Sciatic nerve (tissue), 2 donors: ENCODE results near the gene CNMD. TPM values are rescaled to one million over a fixed set of nuclear protein-coding genes. Genes with fewer than 3 reads are reported as not detected.

Source experiments
- ATAC-seq: fragments of 200-7000 bp; cut with Tn5 transposase; one replicate; pipeline ENCODE4 v1.9.1; 2020; ENCODE audit warnings: mild to moderate bottlenecking, moderate library complexity
- DNase-seq: peaks from one replicate; pipeline ENCODE4 v3.0.0-alpha.2; 2020; ENCODE audit warnings: low spot score
- intact Hi-C: fragments of 100-400 bp; cut with DNase I; formaldehyde crosslinking; loops from one replicate; pipeline ENCODE4 v1.14.2; 2022
- total RNA-seq: library from RNA; stranded (reverse); fragmentation: NEBNext Ultra II Directional; extraction: Animal tissue kit (Norgen Biotek cat#: 25700); gene quantifications from one replicate; pipeline ENCODE4 v1.2.1, GENCODE V29; 2021
- donor health status: DM: no; HTN: no; CAD: no.
- donor health status: DM: no; HTN: no; CAD: no.

CNMD gene
- 0.27 TPM for total RNA-seq

DNA sequence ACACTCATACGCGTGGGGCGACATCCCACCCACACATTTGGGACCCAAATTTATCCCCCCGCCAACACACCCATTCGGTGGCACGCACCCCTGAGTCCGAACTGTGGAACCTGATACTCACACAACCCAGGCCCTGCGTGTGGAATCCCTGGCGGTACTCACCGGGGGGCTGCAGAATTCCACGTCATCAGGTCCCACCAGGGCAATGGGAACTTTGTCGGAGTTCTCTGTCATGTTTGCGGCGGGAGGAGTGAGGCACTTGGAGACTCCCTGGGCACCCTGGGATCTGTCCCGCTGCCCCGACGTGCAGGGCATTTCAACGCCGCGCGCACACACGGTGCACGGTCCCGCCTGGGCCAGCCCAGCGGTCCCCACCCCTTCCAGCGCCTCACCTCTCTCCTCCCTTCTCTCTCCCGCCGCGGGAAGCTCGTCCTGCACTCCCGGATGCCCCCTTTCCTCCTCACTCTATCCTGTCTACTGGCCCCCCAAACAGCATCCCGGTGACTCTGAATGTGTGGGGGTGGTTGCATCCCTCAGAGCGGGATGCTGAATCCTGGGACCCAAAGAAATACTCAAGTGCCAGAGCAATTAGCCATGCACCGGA is at the start of gene CNMD:
CNMD (minus strand) TSS at position 353 of the 604 bp plus-strand sequence; CDS start at position 234, 119 bp downstream.
- ATAC-seq (no peak), DNase-seq (no peak)
- intact Hi-C loops: no loop called here

DNA sequence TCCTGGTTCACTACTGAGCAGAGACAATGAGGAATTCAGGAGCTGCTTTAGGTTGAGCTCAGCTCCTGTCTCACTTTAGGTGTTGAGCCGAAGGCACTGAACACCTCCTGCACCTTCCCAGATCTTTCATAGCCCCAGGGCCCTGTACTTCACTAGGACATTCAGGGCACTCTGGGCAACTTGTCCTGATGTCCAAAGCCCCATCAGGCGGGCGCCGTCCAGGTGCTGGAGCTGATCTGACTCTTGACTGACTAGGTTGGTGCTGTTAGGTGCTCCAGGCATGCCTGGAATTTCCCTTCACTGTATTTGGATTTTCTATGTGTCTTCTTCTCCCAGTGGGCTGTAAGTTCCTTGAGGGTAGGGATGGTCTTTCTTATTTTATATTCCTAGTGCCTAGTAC is 48.4 kb upstream of the CNMD start:
- no peak for DNase-seq
- no peak for ATAC-seq
- intact Hi-C loops: no loop called here

DNA sequence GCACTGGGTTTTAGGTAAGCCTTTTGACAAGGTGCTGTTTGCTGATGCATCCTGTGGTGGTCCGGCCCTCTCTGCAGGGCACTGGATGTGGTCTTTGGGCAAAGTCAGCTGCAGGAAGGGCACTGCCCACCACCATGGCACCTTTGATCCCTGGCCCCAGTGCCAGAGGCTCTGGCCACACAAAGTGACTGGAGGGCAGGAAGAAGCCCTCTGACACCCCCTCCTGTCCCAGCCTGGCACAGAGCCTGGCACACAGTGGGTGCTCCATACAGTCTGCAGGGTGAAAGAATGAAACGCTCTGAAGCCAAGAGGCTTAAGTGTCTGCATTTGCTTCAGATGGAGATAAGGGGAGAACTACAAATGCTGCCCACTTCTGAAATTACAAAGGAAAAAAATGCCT is 47.6 kb upstream of the CNMD start:
- intact Hi-C loops: no loop called here
- DNase-seq (no peak), ATAC-seq (no peak)

DNA sequence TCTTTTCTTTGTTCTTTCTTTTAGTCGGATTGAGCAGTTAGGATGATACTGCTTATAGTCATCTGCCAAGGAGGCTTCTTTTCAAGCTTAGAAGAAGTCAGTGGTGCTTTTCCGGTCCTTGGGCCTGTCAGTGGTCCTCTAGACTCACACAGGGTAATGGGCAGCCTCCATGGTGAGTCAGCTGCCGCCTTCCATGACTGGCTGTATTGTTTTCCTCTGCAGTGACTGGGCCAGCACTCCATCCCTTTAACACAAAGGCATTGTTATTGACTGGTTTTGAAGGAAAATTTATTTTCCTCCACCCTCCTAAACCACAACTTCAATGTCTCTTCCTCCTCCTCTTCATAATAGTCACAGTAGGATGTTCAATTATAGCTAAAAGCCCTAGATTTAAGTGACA is 47.1 kb upstream of the CNMD start:
- ATAC-seq (peak; percentile 61), DNase-seq (no peak)
- intact Hi-C loops: no loop called here

DNA sequence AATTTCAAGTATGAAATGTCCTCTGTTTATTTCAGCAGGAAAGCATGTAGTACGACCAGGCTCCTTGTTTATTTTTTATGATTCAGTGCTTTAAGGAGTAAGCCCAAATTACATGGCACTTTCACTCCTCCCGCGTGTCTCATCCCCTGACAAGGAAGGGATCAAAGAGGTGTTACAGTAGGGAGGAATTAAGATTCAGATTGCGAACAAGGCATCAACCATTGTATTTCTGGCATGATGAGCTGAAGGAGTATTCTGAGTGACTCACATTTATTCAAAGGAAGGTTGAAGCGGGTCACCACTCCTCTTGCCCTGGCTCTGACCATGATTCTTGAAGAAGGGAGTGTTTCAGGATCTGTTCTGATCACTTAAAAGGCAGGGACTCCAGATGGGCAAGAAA is 46.1 kb upstream of the CNMD start:
- no peak for DNase-seq
- no peak for ATAC-seq
- intact Hi-C loops: no loop called here

DNA sequence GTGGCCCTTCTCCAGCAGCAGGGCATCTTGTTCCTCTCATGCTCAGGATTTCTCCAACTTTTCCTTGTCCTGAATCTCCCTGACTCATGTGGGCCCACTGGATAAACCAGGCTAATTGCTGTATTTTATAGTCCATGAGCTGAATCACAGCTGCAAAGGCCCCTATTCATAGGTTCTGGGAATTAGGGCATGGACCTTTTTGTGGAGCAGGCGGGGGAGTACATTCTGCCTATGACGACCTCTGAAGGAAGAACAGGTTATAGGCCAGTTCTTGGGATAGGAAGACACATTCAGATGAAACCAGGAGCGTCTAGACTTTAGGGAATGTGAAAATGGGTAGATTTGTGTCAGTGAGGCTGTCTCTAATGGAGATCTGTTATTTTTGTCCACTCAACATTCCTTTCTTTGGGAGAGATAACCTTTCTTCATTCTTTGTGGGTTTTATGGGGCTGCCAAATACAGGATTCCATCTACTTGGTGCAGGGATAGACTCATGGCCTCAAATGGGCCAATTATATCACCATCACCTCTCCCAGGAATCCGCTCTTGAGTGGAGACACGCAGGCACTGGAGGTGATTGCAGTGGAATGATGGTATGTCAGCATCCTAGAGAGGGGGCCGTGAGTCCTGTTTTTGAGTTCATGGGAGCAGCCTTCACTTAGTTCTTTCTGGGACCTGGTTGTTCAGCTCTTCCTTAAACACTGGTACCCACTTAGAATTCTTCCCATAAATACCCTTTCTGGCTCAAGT is 45.1 kb upstream of the CNMD start:
- ATAC-seq (no peak), DNase-seq (no peak)
- intact Hi-C loops: no loop called here

DNA sequence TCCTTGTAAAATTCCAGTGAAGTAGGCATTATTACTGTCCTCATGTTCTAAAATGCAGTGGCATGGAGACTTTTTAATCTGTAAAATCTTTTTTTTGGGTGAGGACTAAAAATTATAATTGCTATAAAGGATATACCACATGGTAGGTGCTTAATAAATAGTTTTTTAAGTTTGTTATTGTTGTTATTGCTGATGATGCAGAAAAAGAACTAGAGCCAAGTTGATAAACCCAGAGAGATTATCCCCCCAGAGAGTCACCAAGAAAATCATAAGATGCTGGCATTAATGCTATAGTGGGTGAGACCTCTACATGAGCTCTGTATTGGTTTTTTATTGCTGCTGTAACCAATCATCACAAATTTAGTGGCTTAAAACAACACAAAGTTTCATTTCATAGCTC is 44.3 kb upstream of the CNMD start:
- no peak for DNase-seq
- intact Hi-C loops: no loop called here
- ATAC-seq: no peak

DNA sequence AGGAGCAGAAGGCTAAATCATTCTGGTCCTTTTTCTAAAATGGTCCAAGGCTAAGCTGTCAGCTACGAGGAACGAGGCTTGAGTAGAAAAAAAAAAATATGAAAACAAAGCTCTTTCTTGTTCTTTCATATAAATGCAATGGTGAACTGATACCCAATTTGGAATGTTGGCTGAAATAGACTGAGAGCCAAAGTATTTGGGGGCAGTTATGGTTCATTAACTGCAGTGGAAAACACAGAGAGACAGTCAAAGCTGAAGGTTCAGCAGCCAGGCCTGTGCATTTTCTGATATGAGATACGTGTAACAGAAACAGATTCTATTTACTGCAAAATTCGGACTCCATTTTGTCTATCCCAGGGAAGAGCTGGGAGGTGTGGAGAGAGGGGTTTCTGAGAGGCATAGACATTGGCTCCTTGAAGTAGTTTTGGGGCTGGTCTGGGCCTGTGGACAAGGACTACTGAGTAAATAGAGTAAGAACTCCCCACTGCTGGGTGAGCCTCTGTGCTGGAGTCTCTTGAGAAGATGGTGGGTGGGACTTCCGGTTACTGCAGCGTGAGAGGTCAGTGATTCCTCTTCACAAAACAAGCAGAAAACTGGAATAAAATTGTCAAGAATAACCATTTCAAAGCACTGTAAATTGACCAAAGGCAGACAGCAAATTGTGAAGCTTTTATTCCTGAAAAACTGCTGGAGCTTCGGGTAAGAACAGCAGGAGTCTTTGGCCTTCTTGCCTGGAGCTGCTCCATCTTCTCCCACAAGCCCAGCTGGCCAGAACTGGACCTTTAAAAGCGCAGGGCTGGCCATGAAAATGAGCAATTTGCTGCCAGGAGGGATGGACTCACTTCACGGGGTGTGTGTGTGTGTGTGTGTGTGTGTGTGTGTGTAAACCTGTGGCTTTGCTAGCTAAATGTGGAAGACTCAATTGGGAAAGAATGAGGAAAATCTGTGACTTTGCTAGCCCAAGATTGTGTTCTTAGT is 43.1 kb upstream of the CNMD start:
- intact Hi-C loops: no loop called here
- ATAC-seq (peak; percentile 65), DNase-seq (no peak)

DNA sequence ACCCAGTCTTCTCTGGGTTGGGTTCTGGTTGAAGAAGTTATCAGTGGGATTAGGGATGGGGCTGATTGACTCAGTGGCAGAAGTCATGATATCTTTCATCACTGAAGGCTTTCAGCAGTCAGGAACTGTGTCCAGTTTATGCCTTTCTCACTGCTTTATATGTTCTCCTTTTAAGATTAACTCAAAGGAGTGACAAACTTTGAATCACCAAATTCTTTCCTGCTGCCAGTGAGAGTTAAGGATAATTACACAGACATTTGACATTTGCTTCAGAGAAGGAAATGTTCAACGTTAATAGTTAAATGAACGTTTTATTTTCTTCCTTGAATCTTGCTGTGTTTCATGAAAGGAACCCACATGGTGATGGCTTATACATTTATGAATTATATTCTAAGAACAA is 41.0 kb upstream of the CNMD start:
- no peak for DNase-seq
- intact Hi-C loops: no loop called here
- ATAC-seq: no peak

DNA sequence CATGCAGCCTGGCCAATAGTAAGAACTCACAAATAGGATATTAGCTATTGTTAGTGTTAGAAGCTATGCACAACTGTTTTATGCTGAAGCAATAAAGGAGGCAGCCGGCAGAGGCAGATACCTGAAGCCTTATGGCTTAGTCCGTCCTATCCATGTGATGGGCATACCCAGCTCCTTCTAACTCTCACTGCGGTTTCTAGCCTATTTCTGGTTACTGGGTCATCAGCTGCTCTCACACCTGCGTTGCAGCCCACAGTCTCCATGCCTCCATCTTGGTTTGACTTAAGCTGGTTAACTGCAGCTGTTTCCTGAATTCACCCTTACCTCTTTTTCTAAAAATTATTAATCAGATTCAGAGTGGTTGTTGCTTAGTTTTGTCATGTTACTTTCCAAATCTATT is 40.5 kb upstream of the CNMD start:
- intact Hi-C loops: no loop called here
- DNase-seq (no peak), ATAC-seq (no peak)

DNA sequence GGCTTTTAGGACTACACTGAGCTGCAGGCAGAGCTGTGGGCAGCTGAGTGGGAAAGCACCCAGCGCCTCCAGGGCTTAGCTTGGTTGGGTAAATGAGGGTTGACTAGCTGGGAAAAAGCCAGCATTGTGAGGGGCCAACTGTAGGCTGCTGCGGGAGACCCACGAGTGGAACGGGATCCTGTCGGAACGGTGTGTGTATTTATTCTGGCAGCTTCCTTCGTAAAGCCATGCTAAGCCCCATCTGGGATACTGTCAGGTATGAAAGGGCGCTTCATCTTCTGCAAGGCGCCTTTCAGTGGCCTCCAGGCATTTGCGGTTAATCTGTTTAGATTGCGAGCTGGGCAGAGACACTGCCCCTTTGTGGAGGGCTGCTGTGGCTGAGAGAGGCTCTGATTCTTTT is 39.5 kb upstream of the CNMD start:
- intact Hi-C loops: no loop called here
- DNase-seq: no peak

DNA sequence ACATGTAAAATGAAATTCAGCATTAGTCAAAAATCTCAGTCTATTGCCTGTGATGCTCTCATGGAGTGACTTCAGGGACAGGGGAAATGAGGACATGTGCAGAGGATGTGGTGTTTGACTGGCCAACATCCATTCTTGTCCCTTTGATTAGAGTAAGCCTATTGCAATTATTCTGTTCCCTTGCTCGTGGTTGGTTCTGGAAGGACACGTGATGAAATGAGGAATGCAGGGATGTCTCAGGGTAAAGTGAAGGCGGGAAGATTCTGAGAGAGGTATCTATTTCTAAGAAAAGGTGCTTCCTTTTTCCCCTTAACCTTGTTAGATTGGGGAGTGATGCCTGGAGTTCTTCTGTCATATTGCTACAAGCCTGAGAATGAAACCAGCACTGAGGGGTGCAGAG is 37.1 kb upstream of the CNMD start:
- intact Hi-C loops: no loop called here
- no peak for ATAC-seq
- DNase-seq: no peak

More for the DNA sequence above, 39.5 kb upstream of the CNMD start:
- ATAC-seq: no peak

DNA sequence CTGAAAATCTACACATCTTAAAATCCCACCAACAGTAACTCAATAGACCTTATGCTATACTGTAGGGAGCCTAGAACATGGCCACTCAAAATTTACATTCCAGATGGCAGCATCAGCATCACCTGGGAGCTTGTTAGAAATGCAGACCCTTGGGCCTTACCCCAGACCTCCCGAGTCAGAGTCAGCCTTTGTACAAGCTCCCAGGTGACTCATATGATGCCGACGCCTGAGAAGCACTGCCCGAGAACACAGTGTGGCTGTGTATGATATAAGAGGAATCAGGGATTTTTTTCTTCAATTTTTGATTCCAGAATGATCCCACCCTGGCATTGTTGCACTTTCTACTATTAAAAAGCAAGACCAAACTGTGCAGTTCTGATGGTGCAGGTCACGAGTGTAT is 35.9 kb upstream of the CNMD start:
- ATAC-seq: no peak
- intact Hi-C loops: no loop called here
- no peak for DNase-seq

DNA sequence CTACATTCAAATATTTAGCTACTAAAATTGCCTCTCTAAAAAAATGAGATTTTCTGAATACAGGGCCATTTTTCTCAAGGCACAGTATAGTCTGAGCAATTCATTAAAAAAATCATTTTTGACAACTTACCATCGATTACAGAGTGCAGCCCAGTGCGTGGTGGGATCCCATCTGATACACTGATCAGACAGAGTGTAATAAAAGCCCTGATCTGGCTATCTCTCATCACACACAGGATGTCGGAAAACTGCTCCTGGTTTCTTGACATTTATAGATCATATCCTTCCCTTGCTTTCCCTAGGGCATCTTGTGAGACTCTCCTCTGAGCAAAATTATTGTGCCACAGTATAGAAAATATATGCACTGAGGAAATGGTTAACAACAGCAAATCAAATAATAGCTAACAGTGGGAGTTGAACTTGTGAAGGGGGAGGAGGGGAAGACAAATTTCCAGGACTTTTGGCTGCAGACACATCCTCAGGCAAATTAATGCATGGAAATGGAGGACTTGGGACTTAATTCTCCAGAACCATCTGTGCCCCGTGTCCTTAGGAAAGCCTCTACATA is 28.4 kb upstream of the CNMD start:
- ATAC-seq: no peak
- DNase-seq: no peak
- intact Hi-C loops: no loop called here

DNA sequence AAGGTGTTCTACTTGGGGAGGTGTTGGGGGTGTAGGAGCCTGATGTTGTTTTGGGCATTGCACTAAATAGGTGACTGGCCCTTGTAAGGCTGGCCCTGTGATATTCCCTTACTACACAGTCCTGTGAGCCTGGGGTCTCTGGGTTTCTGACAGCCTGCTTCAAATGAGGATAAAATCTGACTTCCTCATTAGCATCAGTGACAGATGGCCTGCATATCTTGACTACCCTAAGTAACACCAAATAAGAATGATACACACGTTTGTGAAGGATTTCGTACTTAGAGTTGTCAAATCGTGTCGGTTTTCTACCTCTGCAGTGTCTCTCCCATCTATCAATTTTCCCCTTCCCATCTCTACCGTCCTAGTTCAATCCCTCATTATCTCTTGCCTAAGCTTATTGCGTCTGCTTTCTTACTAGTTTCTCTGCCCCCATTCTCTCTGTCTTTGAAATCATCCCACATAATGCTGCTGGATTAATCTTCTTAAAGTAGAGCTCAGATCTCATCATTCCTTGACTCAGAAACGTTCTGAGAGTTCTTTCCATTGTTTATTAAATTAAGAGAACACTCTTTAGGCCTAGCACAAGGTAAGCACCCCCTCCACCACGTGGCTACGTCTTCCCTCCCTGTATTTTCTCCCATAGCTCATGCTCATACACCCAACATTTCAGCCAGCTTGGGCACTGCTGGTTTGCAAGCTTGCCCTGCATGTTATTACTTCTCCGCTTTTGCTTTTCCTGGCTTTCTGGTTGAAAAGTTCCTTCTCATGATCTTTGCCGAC is 26.2 kb upstream of the CNMD start:
- DNase-seq (no peak), ATAC-seq (no peak)
- intact Hi-C loops: no loop called here

DNA sequence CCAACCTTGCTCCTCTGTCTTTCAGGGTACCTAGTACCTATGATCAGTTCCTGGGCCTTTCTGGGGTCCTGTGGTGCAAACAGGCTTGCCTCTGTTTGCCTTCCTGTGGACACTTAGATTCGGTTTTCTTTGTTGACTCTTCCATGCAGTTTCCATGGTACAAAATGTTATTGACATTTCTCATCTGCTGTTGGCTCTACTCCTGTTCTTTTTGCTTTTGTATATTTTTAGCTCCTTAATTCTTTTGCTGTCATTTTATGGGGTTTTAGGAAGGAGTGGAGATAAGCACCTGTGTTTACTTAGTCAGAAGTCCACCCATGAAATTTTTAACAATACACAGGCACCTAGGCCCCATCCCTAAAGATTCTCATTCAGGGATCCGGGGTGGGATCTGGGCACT is 20.5 kb upstream of the CNMD start:
- intact Hi-C loops: no loop called here
- no peak for DNase-seq
- no peak for ATAC-seq

DNA sequence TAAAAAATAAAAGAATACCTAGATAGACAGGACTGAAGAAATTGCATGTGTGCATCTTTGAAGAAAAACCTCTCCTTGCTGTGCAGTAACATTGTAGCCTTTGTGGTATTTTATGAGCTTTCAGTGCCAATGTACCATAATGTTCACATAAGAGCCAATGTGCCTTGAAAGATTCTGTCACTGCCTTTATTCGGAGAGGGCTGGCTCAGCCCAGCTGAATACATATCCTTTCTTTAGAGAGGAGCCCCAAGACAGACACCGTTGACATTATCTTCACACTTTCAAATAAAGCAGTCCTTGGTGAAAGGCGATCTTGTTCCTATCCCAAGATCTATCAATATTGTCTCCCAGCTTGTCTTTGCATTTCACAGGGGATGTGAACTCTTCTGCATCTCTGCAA is 18.5 kb upstream of the CNMD start:
- intact Hi-C loops: no loop called here
- DNase-seq: no peak
- no peak for ATAC-seq

DNA sequence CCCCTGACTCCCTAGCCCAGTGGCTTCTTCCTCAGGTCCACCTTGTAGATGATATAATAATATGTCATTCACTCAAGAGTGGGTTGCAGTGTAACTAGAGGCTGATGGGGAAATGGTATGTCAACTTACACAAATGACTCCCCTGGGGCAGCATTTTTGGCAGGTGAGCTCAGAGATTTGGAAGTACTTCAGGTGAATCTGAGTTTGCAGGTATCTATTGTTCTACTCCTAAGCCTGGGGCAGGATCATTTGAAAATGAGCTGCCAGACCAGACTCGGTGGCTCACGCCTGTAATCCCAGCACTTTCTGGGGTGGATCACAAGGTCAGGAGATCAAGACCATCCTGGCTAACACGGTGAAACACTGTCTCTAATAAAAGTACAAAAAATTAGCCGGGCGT is 11.6 kb upstream of the CNMD start:
- no peak for DNase-seq

DNA sequence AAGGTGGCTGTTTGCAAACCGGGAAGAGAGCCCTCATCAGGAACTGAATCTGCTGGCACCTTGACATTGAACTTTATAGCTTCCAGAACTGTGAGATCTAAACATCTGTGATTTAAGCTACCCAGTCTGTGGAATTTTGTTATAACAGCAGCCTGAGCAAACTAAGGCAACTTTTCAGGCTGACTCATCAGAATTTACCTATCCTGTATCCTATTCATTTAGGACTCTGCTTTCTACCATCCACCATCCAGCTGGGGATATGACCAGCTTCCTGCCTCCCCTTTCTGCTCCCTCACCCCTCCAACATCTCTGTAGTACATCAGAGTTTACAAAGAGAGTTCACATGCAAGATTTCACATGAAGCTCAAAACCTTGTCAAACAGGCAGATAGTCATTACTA is 11.1 kb upstream of the CNMD start:
- intact Hi-C loops: no loop called here
- ATAC-seq (no peak), DNase-seq (no peak)

More for the DNA sequence above, 11.6 kb upstream of the CNMD start:
- intact Hi-C loops: no loop called here
- no peak for ATAC-seq
